HTERT RPE-1 (cell line): ENCODE results near the gene RRBP1.
"Not testable (repeated sequence)": the region's sequence is repeated elsewhere in the genome, so short reads cannot be mapped to it uniquely, and the experiment has no call there.

Source experiments
- in situ Hi-C: fragments of 300-500 bp; cut with MboI; formaldehyde crosslinking; loops from 4 replicates; pipeline ENCODE4 v1.14.3; 2020; ENCODE audit warnings: low sequenced_read_pairs

RRBP1 gene

DNA sequence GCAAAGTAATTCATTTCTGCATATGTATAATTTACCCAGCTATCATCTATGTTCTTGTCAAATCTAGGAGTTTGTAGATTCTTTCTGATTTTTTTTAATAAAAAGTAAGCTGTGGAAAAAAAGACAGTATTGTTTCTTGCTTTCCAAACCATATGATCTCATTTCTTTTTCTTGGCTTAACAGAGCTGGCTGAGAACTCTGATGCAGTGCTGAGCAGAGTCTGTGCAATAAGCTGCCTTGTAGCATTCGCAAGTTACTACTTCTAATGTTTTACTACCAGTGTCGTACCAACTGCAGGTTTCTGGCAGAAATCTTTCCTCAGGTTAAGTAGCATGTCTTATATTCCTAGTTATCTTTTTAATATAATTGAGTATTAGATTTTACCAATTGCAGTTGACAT lies 15.6 kb downstream of the RRBP1 start:
- in situ Hi-C loops = no loop called here

DNA sequence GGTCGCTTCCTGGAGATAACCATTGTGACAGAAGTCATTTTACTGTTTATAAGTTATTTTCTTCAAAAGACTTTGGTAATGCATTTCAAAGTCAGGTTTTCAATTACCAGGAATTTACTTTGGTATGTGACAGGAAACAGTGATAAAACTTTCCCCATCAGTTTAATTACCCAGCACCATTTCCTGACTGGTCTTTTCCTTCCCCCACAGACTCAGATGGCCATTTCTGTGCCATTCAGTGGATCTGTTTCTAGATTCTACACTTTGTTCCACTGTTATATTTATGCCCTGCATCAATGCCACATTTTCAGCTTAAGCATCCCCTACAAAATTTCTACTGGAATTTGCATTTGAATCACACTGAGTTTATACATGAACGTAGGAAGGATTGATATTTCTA lies 16.3 kb downstream of the RRBP1 start:
- in situ Hi-C loops = no loop called here

DNA sequence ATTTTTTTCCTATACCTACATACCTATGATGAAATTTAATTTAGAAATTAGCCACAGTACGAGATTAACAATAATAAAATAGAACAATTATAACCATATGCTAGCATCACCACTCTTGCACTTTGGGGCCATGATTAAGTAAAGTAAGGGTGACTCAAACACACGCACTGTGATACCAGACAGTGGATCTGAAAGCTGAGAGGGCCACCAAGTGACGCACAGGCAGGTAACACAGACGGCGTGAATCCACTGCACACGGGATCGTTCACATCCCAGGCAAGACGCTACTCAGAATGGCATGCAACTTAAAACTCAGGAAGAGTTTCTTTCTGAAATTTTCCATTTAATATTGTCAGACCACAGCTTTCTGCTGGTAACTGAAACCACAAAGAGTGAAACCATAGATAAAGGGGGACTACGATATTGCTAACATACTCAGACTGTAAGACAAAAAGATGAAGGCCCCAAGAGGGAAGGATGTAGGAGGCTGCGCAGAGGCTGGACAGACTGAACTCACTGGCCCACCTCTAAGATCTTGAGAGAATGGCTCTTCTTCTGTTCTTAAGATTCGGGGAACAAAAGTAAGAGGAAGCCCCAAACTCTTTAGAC lies 17.9 kb downstream of the RRBP1 start:
- in situ Hi-C loops = no loop called here

GRCh38 chr20:17663486-17663885 lies 18.6 kb downstream of the RRBP1 start:
- in situ Hi-C loops = no loop called here

DNA sequence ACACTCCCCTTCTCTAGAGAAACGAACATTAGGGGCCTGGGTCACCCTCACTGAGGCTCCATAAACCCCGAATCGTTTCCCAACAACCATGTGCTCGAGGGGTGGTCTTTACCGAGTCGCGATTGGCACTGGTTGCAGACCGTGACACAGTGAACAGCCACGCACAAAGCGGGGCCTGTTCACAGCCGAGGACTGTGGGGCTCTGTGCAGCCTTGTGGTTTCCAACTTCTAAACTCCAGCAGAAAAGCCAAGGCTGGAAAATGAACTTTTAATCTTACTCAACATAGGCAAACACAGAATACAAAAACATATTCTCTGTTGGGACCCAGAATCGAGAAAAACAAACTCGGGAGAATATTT lies 19.0 kb downstream of the RRBP1 start:
- in situ Hi-C loops = no loop called here

DNA sequence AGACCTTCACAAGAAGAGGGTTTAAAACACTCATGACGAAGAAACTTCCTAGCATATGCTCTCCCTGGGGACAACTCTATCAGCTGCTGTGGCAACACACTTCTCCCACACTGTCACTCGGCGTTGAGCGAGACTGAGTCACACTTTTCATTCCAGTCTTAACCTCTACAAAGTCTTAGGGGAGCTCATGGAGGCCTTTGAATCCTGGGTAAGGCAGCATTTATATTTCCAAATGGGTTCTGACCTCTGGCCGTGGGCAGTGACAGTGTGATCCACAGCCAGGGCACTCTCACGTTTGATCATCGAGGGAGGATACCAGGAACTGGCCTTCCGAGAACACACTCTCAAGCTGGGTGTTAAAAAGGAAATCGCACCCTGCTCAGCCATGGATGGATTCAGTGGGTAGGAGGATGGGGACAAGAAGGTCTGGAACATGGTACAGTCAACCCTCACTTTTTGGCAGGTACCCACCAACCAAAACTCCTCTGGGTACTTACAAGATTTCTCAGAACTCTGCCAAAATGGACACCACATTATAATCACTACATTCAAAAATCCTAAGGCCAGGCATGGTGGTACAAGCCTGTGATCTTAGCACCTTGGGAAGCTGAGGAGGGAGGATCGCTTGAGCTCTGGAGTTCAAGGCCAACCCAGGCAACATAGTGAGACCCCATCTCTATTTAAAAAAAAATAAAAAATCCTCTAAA lies 19.6 kb downstream of the RRBP1 start:
- in situ Hi-C loops = no loop called here

GRCh38 chr20:17661121-17661744 lies 20.8 kb downstream of the RRBP1 start:
- in situ Hi-C loops = no loop called here

GRCh38 chr20:17660667-17661066 lies 21.4 kb downstream of the RRBP1 start:
- in situ Hi-C loops = no loop called here

- in situ Hi-C loops = no loop called here
These were observed 22.2 kb downstream of the RRBP1 start for GRCh38 chr20:17659801-17660200.

DNA sequence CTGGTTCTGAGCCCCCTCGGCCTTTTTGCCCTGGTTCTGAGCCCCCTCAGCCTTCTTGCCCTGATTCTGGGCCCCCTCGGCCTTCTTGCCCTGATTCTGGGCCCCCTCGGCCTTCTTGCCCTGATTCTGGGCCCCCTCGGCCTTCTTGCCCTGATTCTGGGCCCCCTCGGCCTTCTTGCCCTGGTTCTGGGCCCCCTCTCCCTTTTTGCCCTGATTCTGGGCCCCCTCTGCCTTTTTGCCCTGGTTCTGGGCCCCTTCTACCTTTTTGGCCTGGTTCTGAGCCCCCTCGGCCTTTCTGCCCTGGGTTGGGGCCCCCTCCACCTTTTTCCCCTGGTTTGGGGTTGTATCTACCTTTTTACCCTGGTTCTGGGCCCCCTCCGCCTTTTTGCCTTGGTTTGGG lies 22.7 kb downstream of the RRBP1 start:
- in situ Hi-C loops = not testable (repeated sequence)

- in situ Hi-C loops = no loop called here
These were observed 23.4 kb downstream of the RRBP1 start for GRCh38 chr20:17658648-17658993.

DNA sequence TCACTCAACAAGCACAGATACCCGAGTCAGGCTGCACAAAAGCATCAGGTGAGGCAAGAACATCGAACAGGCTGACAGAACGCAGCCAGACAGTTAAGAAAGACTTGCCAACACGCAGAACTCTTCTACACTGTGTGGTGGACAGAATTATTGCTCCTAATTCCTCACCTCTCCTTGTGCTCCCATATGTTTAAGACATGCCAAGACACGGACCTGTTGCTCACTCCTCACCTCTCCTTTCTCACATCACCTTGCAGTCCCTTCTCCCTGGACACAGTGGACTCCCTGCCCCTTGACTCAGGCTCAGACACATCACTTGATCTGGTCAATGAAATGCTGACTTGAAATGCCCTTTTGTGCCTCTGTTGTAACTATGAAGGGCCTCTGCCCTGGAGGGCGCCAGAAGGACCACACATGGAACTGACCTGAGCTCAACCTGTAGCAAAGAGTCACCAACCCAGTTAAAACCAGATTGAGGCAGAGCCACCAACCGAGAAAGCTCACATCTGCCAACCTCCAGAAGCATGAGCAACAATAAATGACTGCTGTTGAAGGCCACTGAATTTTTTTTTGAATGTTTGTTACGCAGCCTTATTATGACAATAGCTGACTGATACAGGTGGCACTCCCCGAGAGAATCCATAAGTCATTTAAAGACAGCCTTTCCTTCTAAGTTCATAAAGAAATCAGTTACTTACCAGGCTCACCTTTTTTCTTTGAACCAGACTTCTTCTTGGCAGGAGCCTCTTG lies 24.0 kb downstream of the RRBP1 start:
- in situ Hi-C loops = no loop called here

DNA sequence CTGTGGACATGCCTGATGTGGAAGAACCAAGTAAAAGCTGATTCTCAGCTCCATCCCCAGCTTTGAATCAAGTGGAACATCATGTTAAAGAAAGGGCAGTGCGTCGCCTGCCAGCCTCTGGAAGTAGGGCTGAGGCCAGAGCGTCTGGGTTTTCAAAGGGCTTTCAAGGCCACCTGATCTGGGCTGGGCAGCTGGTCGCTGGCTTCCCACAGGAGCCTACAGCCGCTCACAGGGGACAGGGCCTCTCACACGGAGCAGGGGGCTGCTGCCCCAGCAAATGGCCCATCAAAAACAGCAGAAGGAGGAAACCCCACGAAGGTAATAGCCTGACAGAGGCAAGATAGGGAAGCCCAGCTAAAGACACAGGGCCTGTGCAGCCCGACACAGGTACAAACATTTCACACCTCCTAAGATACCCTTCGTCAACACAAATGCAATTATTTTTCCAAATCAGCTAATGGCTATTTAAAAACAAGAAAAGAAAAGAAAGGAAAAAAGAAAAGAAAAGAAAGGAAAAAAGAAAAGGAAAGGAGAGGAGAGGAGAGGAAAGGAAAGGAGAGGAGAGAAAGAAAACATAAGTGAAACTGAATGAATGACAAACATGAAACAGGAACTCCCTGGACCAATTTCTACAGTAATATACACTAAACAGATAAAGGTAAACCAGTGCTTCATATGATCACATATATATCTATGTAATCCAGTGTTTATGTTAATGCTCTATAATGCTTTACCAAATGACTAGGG lies 24.8 kb downstream of the RRBP1 start:
- in situ Hi-C loops = no loop called here

DNA sequence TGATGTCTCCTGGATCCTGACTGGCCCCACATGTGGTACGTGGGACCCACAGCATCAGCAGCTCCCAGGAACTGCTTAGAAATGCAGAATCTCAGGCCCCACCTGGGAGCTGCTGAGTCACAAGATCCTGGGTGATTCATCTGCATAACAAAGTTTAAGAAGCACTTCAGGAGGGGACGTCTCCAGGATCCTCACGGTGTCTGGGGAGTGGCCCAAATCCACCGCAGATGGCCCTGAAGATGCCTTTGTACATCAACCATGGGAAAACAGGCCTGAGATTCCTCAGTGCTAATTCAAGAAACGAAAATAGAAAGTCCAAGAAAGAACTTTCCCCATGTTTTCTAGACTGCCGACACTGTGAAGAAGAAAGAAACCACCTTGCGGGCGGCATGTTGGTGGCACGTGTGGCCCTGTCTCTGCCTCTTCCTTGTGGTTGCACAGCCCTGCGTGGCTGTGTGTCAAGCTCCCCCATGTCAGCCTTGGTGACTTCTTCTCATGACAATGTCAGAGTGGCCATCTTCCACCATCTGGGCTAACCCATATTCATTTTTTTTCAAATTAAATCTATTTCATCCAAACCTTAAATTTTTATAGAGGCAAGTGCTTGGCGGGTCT lies 26.1 kb downstream of the RRBP1 start:
- in situ Hi-C loops = no loop called here

DNA sequence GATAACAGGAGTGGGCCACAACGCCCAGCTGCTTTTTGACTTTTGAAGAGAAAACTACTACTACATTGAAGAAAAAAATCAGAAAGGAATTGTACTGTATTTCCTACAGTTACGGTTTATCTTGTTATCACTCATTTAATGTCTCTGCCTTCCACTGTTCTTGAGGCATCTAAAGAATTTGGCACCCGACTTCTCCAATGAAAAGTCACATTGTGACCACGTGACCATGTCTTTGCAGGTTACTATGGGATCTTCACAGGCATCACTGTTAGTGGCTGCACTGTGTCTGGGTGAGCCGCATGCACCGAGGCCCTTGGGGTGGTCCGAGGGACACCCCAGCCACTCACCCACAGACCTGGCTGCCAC lies 26.8 kb downstream of the RRBP1 start:
- in situ Hi-C loops = no loop called here

- in situ Hi-C loops = no loop called here
These were observed 27.3 kb downstream of the RRBP1 start for GRCh38 chr20:17654649-17655285.

GRCh38 chr20:17653835-17654648 lies 28.0 kb downstream of the RRBP1 start:
- in situ Hi-C loops = no loop called here

DNA sequence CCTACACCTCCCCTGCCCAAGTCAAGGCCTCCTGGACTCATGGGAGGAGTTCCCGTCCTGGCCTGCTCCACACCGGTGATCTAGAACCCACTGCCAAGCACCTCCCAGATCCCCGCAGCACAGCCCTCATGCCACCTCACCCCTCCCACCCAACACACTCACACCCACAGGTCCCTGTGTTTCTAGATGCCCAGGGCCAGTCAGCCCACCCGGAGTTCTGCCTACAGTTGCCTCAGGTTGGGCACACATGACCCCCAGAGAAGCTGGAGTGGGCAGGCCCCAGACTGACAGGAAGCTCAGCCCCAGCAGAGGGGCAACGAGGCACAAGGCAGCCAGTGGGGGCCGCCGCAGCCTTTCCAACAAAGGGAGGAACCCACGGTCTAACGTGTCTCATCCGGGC lies 29.6 kb downstream of the RRBP1 start:
- in situ Hi-C loops = no loop called here

GRCh38 chr20:17651760-17652388 lies 30.2 kb downstream of the RRBP1 start:
- in situ Hi-C loops = no loop called here
